ENCODE measurements around the gene HINT1.
"Not testable (repeated sequence)": the region's sequence is repeated elsewhere in the genome, so short reads cannot be mapped to it uniquely, and the experiment has no call there.

The HINT1 gene

DNA sequence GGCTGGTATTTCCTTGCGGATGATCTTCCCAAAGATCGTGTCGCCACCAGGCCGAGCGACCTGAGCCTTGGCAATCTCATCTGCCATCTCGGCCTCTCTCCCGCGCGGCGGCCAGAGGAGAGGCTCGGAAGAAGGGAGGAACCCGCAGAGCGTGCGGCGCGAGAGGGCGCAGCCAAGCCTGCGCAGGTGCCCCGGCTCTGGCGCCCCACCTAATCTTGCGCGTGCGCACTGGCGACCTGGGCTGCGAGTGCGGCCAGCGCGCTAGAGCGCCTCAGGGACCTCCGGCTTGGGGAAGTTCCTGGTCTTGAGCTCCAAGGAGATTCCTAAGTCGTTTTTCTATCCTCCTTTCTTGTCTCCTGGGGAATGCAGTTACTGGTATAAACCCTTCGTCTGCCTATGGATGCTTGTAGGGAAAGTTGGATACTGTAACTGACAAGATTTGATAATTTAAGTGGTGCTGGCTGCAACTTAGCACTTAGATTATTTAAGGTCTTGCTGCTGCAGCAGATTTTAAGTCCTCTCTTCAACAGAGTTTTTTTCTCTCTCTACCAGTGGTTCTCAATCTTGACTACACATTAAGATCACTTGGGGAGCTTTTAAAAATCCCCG, at the start of gene HINT1:
TSS of gene HINT1 (minus strand) at position 138 of the 609 bp plus-strand sequence. CDS start at position 87, 51 bp downstream.
- DNase-seq (ENCODE audit: low read depth): peak; percentile 74

DNA sequence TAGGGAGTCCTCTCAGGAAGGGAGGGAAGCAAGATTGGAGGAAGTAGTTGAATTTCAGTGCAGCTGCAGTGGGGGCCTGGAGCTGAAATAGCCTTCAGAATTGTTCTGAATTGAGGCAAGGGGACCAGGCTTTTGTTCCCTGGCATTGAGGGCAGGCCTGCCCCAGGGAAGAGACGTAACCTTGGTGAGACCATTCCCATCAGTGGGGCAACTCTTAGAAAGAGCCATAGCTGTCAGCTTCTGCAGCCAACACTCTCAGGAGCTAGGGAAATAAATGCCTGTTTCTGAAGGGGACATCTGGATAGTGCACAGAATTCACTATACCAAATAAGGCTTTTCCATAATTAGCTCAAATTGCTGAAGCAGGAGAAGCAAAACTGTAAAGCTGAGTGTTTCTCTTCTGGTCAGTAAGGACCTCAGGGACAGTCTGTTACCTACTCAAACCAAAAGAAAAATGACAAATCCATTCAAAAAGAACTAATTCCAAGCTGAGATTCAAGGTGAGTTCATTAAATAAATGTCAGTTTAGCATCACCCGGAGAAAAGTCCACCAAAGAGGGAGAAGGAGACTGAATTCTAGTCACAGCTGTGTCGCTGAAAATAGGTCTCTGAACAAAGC, 49.7 kb upstream of the HINT1 start:
- no peak for DNase-seq (ENCODE audit: low read depth)

DNA sequence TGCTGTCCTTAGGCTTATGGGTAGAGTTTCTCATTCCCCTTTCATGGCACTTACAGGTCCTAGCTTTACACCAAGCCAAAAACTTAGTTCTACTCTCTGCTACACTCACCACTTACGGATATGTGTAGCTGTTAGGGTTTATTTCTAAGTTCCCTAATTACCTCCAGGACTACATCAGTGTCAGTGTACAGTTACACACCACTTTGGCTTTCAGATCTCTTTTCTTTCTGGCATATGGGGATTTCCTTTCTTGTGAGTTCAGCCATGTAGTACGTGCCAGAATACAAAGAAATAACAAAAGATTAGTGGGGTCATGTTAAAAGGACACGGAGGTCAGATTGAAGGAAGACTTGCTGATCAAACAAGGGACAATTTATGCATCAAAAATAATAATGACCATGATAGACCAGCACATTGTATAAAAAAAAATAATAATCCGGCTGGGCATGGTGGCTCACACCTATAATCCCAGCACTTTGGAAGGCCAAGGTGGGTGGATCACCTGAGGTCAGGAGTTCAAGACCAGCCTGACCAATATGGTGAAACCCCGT, 47.5 kb upstream of the HINT1 start:
- DNase-seq (ENCODE audit: low read depth): no peak

DNA sequence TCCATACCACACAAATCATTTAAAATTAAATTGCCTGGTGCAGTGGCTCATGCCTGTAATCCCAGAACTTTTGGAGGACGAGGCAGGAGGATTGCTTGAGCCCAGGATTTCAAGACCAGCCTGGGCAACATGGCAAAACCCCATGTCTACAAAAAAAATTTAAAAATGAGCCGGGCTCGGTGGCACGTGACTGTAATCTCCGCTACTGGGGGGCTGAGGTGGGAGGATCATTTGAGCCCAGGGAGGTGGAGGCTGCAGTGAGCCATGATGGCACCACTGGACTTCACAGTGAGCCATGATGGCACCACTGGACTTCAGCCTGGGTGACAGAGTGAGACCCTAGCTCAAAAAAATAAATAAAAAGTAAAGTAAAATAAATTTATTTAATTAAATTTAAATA, 46.6 kb upstream of the HINT1 start:
- DNase-seq (ENCODE audit: low read depth): no peak

DNA sequence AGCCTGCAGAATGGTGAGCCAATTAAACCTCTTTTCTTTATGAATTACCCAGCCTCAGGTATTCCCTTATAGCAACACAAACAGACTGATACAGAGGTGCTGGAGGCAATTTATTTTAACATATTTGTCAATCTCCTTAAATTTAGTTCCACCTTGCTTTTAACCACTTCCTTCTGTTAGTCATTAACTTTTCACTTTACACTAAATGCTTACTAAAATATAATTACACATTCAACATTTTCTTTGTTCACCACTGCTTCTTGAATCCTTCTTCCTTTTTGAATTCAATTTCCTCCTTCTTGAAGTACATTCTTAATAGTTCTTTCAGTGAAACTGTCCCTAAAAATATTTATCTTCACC, 45.1 kb upstream of the HINT1 start:
- DNase-seq (ENCODE audit: low read depth): no peak

DNA sequence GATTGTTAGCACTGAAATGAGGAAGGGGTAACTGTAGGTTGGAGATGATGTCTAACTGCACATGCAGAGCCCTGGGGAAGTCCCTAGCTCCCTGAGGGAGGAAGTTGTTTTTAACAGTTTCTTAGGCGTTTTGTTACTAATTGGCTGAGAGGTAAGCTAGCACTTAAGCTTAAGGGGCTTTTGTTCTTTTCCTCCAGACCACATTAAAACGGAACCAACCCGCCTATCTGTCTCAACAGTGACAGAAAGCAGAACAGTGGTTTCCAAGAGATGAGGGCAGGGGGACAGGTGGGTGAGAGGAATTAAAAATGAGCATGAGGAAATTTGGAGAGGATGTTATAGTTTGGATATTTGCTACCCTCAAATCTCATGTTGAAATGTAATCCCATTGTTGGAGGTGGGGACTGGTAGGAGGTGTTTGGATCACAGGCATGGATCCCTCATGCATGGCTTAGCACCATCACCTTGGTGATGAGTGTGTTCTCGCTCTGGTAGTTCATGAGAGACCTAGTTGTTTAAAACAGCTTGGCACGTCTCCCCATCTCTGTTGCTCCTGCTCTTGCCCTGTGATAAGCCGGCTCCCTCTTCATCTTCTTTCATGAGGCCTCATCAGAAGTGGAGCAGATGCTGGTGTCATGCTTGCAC, 44.6 kb upstream of the HINT1 start:
- DNase-seq (ENCODE audit: low read depth): no peak

DNA sequence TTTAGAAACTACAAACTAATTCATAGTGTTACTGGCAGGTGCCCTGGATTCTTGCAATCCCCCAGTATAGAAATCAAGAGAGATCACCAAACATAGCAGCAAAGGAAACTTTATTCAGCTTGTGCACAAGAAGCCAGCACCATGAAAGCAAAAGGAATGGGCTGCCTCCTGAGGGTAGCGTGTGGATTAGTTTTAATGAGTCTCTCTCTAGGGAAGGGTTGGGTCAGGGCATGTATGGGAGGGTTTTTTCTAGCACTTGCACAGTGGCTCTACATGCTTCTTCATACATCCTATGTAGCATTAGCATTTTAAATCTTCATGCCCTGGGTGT, 44.1 kb upstream of the HINT1 start:
- no peak for DNase-seq (ENCODE audit: low read depth)

DNA sequence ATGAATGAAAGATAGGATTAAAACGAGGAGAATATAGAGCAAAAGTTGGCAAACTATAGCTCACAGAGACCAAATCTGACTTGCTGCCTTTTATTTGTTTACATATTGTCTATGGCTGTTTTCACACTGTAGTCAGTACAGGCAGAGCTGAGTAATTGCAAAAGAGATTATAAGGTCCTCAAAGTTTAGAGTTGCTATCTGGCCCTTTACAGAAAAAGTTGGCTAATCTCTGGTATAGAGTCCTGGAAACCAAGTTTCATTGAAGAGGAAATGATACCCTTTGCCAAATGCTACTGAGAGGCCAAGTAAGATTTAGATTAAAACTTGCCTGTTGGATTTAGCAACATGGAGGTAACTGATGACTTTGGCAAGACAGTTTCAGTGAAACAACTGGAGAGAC, 41.7 kb upstream of the HINT1 start:
- no peak for DNase-seq (ENCODE audit: low read depth)

DNA sequence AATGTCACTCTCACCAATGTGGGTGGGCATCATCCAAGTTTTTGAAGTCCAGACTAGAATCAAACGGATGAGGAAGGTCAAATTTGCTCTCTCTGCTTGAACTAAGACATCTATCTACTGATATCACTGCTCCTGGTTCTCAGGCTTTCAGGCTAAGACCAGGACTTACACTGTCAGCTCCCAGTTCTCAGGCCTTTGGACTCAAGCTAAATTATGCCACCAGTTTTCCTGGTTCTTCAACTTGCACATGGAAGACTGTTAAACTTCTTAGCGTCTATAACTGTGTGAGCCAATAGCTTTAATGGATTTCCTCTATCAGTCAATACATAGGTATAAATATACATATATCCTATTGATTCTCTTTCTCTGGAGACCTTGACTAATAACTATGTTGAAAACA, 41.0 kb upstream of the HINT1 start:
- no peak for DNase-seq (ENCODE audit: low read depth)

DNA sequence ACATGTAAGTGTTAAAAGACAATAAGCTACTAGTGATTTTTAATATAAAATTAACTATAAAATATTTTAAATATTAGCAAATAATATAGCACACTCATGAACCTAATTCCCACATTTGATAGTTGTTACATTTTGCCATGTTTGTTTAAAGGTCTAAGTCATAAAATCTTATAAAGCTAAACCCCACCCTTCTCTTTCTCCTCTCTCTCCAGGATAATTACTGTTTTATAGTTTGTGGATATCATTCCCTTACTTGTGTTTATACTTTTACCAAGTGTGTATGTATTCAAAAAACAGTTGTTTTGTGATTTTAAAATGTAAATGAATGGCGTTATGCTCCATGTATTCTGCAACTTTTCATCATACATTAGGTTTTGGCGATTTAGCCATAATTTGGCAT, 39.9 kb upstream of the HINT1 start:
- DNase-seq (ENCODE audit: low read depth): no peak

DNA sequence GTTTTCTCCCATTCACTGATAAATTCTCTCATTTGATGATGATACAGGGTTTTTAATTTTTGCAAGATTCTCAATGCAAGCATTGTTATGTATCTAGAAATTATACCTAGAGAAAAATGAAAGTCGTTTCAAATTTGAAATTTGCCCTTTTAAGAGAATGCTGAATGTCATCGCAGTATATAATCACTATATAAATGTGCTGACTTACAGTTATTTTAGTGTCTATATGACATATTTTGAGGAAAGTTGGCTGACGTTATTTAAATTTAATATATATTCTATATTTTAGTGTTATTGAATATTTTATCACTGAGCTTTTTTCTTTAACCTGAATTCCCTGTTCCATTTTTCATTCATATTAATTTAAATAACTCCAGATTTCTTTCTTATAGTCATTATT, 35.5 kb upstream of the HINT1 start:
- no peak for DNase-seq (ENCODE audit: low read depth)

DNA sequence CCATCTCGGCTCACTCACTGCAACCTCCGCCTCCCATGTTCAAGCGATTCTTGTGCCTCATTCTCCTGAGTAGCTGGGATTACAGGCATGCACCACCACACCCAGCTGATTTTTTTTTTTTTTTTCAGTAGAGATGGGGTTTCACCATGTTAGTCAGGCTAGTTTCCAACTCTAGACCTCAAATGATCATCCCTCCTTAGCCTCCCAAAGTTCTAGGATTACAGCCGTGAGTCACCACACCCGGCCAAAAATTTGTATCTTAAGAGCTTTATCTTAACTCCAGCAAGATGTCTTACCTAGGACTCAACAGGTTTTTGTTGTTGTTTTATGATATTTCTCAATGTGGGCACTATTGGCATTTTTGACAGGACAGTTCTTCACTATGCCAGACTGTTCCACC, 33.6 kb upstream of the HINT1 start:
- DNase-seq (ENCODE audit: low read depth): no peak

DNA sequence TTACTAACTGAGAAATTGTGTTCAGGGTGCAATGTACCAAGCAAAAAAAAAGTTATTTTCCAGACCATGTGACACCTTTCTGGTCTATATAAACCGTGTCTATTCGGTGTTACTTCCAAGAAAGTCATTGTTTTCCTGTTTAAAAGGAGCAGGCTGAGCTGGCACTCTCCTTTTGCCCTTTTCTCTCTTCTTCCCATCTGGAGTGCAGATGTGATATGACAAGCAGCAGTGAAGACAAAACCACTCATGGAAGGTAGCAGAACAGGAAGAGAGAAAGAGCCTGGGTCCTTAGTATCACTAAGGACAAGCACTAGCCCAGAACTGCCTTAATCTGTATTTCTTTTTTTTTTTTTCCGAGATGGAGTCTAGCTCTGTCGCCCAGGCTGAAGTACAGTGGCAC, 31.3 kb upstream of the HINT1 start:
- peak; percentile 33 for DNase-seq (ENCODE audit: low read depth)

DNA sequence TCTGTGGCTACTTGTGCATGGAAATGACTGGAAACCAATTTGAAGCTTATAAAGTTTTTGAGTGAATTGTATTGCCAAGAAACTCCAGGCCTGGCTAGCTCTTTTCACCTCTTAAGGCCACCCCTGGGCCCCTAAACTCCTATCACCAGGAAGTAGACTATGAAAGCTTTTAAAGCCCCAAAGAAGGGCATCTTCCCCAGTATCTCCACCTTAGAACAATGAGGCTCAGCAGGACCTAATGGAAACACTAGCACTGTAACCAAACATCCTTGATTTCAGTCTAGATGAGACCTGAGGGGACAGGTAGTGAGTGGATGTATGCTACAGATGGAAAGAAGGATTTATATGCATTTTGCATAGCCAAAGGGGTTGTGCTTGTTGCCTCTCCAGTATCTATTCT, 30.6 kb upstream of the HINT1 start:
- no peak for DNase-seq (ENCODE audit: low read depth)

DNA sequence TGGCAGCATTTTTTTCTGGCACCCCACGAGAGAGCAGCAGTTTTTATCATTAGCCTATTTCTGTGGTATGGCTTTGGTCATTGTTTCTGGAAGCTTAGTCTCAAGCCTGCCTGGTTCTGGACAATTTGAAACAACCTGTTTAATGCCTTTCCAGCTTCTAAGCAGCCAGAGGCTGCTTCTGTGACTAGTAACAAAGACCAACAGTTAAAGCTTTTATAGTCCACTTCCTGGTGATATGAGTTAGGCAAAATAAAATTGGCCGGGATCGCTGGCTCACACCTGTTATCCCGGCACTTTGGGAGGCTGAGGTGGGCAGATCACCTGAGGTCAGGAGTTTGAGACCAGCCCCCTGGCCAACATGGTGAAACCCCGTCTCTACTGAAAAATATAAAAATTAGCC, 29.7 kb upstream of the HINT1 start:
- DNase-seq (ENCODE audit: low read depth): no peak

DNA sequence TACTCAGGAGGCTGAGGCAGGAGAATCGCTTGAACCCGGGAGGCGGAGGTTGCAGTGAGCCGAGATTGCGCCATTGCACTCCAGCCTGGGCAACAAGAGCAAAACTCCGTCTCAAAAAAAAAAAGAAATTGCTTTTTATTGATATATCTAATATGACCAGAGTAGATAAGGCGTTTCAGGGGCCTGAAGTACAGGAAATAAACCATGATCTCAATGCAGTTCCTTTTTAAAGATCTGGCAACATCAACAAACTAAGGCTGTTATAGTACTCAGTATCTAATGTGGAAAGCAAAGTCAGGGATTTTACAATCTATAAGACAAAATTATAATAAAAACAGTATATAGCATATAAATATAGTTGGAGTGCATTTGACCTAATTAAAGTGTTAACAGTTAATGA, 28.8 kb upstream of the HINT1 start:
- not testable (repeated sequence) for DNase-seq (ENCODE audit: low read depth)

DNA sequence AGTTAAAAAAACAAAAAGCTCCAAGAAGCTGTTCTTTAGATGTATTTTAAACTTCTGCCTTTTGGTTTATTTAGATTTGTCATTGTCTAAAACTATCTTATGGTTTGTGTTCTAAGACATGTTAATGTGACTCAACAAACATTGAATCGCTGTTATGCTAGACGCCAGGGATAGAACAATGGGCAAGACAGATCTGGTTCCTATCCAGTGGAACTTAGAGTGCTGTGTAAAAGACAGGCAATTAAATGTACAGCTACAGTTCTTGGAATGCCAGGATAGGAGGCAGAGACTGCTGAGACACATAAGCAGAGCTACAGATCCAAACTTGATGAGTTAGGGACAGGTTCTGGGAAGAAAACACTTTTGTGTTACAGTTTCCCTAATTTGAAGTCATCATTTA, 28.1 kb upstream of the HINT1 start:
- DNase-seq (ENCODE audit: low read depth): no peak

DNA sequence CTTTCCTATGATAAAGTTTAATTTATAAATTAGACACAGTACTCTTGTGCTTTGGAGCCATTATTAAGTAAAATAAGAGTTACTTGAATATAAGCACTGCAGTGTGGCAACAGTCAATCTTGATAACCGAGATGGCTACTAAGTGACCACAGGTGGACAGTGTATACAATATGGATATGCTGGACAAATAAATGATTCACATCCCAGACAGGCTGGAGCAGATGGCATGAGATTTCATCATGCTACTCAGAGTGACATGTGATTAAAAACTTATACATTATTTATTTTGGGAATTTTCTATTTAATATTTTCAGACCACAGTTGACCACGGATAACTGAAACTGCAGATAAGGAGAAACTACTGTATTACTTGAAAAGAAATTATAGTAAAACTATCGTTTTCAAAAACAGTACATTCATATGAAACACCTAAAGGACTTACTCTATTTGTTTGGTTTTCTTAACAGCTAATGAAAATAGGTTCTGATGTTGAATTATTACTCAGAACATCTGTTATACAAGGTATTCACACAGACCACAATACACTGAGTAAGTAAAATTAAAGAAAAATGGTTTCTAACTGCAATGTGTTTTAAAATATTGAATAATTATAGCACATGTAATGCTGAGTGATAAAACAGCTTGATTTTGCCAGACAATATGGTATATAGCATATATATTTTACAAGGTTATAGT, 21.7 kb upstream of the HINT1 start:
- DNase-seq (ENCODE audit: low read depth): no peak

DNA sequence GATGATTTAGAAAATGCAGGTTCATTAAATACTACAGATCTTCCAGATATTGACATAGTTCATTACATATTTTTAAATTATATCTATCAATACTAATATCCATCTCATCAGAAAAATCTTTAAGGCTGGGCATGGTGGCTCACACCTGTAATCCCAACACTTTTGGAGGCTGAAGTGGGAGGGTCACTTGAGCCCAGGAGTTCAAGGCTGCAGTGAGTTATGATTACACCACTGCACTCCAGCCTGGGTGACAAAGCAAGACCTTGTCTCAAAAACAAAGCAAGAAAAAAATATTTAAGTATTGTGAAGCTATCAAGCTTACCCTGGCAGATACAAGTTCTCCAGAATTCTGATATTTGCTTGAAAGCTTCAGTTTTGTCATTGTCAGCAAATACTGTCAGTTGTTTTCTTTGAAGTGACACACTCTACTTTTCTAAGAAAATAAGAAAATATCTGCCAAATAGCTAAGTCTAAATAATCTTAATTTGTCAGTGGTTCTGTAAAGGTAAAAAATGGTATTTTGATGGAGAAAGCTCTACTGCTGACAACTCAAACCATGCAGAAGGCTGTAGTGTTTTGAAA, 20.6 kb upstream of the HINT1 start:
- DNase-seq (ENCODE audit: low read depth): no peak

DNA sequence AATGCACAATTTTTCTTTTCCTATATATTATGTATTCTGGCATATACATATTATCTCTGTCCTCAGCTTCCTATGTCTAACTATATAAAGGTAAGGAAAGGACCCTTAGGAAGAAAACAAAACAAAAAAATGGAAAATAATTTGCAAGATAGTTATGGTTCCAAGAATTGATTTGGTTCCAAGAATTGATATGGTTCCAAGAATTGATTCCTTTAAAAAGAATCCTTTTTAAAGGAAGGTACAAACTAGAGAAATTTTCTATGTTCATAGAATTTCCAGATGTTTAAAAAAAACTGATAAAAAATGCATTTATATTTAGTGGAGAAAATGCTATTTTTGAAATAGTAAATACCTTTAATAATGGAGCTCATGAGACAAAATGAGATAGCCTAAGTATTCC, 17.8 kb upstream of the HINT1 start:
- no peak for DNase-seq (ENCODE audit: low read depth)

DNA sequence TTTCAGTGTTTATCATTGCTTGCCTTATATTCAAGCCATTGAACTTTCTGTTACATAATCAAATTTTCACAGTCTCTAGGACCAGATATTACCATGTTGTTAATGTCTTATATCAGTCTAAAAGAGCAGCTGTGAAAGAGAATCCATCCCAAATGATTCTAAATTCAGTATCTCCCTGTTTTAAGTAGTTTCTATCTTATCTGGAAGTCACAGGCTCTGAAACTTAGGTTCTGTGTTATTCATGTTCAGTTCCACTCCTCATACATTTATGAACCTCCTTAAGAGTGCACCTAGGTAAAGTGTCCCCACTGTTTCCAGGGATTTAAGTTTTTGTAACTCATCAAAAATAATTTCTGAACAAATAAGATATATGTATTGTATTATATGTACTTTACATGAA, 15.4 kb upstream of the HINT1 start:
- DNase-seq (ENCODE audit: low read depth): no peak

DNA sequence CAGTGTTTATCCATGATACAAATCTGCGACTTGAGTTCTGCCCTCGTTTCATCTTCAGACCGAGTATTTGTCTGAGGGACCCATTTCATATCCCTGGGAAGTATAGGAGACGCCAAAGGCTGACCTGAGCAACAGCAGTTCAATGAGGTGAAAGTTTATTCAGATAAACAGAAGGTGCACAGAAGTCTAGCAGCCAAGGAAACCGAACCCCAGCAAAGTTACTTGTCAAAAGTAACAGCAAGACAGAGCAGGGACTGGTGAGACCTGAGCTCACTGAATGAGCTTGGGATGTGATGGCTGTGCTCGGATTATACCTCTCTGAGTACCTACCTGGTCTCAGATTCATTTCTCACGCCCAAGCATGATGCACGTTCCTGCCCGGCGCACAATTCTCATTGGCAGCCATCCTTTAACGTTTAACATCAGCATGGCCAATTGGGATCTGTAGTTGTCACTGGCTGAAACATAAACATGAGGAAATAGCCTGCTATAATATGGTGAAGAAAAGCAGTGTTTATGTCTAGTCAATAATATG, 6.3 kb upstream of the HINT1 start:
- DNase-seq (ENCODE audit: low read depth): no peak
